Stomach smooth muscle (tissue), 2 donors: ENCODE measurements around the gene AKAP6.

Experiments
- H3K27ac ChIP-seq: one replicate; pipeline ENCODE4 v1.7.0; 2013; ENCODE audit warnings: mild to moderate bottlenecking, low read length, inconsistent platforms
- H3K27me3 ChIP-seq, 2 donors: one replicate each; pipeline ENCODE4 v1.7.0; 2013; ENCODE audit warnings: low read length in 2 of 2; ENCODE audit not compliant: insufficient read depth in 2 of 2, control insufficient read depth in 1 of 2
- H3K36me3 ChIP-seq, 2 donors: one replicate each; pipeline ENCODE4 v1.7.0; 2013; ENCODE audit warnings: low read length in 2 of 2; ENCODE audit not compliant: control insufficient read depth in 2 of 2, insufficient read depth in 2 of 2
- H3K4me1 ChIP-seq: one replicate; pipeline ENCODE4 v1.7.0; 2013; ENCODE audit warnings: low read length; ENCODE audit not compliant: control insufficient read depth, insufficient read depth
- H3K4me3 ChIP-seq, 2 donors: one replicate each; pipeline ENCODE4 v1.7.0; 2013; ENCODE audit warnings: low read length in 2 of 2
- H3K9ac ChIP-seq, 2 donors: one replicate each; pipeline ENCODE4 v1.7.0; 2013; ENCODE audit warnings: low read length in 2 of 2, mild to moderate bottlenecking in 1 of 2
- H3K9me3 ChIP-seq, 2 donors: one replicate each; pipeline ENCODE4 v1.7.0; 2013; ENCODE audit warnings: low read length in 2 of 2; ENCODE audit not compliant: control insufficient read depth in 2 of 2
- donor health status: healthy.
- donor health status: Pancreatic carcinoma.

The AKAP6 gene

GRCh38 chr14:32480337-32480736, 151.2 kb downstream of the AKAP6 start:
- H3K9ac ChIP-seq: no peak overlapping the region
- no peaks in the 10 kb centered on the region for H3K36me3 ChIP-seq
- H3K4me3 ChIP-seq: no peak overlapping the region
- H3K27ac ChIP-seq: no peak overlapping the region
- H3K9me3 ChIP-seq: no peaks in the 10 kb centered on the region
- H3K27me3 ChIP-seq: no peaks in the 10 kb centered on the region
- H3K4me1 ChIP-seq: no peaks in the 10 kb centered on the region

GRCh38 chr14:32481707-32482106, 152.6 kb downstream of the AKAP6 start:
- Histone ChIP-seq H3K9ac (no peak overlapping the region), H3K36me3 (no peaks in the 10 kb centered on the region), H3K4me1 (no peaks in the 10 kb centered on the region), H3K4me3 (peak overlapping the region in 1 of 2 donors; percentile 3), H3K27me3 (no peaks in the 10 kb centered on the region), H3K27ac (no peak overlapping the region), H3K9me3 (no peaks in the 10 kb centered on the region)

GRCh38 chr14:32491416-32492016, 162.4 kb downstream of the AKAP6 start:
- peaks cover 8% of the 10 kb centered on the region for H3K4me1 ChIP-seq
- H3K4me3 ChIP-seq: no peak overlapping the region
- H3K36me3 ChIP-seq: no peaks in the 10 kb centered on the region
- H3K9me3 ChIP-seq: no peaks in the 10 kb centered on the region
- H3K27ac ChIP-seq: no peak overlapping the region
- H3K9ac ChIP-seq: no peak overlapping the region
- H3K27me3 ChIP-seq: no peaks in the 10 kb centered on the region

- H3K36me3 ChIP-seq: no peaks in the 10 kb centered on the region
- no peak overlapping the region for H3K9ac ChIP-seq
- no peak overlapping the region for H3K27ac ChIP-seq
- H3K9me3 ChIP-seq: no peaks in the 10 kb centered on the region
- H3K4me3 ChIP-seq: no peak overlapping the region
- peaks cover 8% of the 10 kb centered on the region for H3K4me1 ChIP-seq
- H3K27me3 ChIP-seq: no peaks in the 10 kb centered on the region
Measured at GRCh38 chr14:32492457-32492856, 163.4 kb downstream of the AKAP6 start.

- Histone ChIP-seq H3K36me3 (no peaks in the 10 kb centered on the region), H3K9me3 (no peaks in the 10 kb centered on the region), H3K27ac (peak overlapping the region; percentile 56), H3K4me1 (peaks cover 8% of the 10 kb centered on the region), H3K9ac (peak overlapping the region; percentile 21 to 25), H3K27me3 (no peaks in the 10 kb centered on the region), H3K4me3 (peak overlapping the region; percentile 52 to 64)
Measured at GRCh38 chr14:32494609-32495434, 165.7 kb downstream of the AKAP6 start.

- Histone ChIP-seq H3K9ac (peak overlapping the region; percentile 21 to 25), H3K27me3 (no peaks in the 10 kb centered on the region), H3K4me1 (peaks cover 8% of the 10 kb centered on the region), H3K36me3 (no peaks in the 10 kb centered on the region), H3K9me3 (no peaks in the 10 kb centered on the region), H3K27ac (peak overlapping the region; percentile 56), H3K4me3 (peak overlapping the region; percentile 52 to 64)
Measured at GRCh38 chr14:32495435-32495734, 166.3 kb downstream of the AKAP6 start.

GRCh38 chr14:32497248-32497647, 168.2 kb downstream of the AKAP6 start:
- no peak overlapping the region for H3K27ac ChIP-seq
- H3K27me3 ChIP-seq: no peaks in the 10 kb centered on the region
- no peaks in the 10 kb centered on the region for H3K9me3 ChIP-seq
- no peaks in the 10 kb centered on the region for H3K36me3 ChIP-seq
- H3K4me1 ChIP-seq: peaks cover 3% of the 10 kb centered on the region
- H3K9ac ChIP-seq: peak overlapping the region in 1 of 2 donors; percentile 18
- H3K4me3 ChIP-seq: no peak overlapping the region

- peaks cover 12% of the 10 kb centered on the region for H3K4me1 ChIP-seq
- H3K9me3 ChIP-seq: no peaks in the 10 kb centered on the region
- no peak overlapping the region for H3K27ac ChIP-seq
- no peaks in the 10 kb centered on the region for H3K27me3 ChIP-seq
- H3K36me3 ChIP-seq: no peaks in the 10 kb centered on the region
- H3K4me3 ChIP-seq: no peak overlapping the region
- peak overlapping the region in 1 of 2 donors; percentile 43 for H3K9ac ChIP-seq
Measured at GRCh38 chr14:32507029-32507984, 178.2 kb downstream of the AKAP6 start.

- Histone ChIP-seq H3K27ac (no peak overlapping the region), H3K4me1 (peaks cover 12% of the 10 kb centered on the region), H3K36me3 (no peaks in the 10 kb centered on the region), H3K27me3 (no peaks in the 10 kb centered on the region), H3K9me3 (no peaks in the 10 kb centered on the region), H3K9ac (peak overlapping the region in 1 of 2 donors; percentile 43), H3K4me3 (no peak overlapping the region)
Measured at GRCh38 chr14:32508281-32508680, 179.2 kb downstream of the AKAP6 start.

- H3K9me3 ChIP-seq: no peaks in the 10 kb centered on the region
- H3K27me3 ChIP-seq: no peaks in the 10 kb centered on the region
- peaks cover 12% of the 10 kb centered on the region for H3K4me1 ChIP-seq
- no peaks in the 10 kb centered on the region for H3K36me3 ChIP-seq
- H3K9ac ChIP-seq: peak overlapping the region in 1 of 2 donors; percentile 13
- H3K27ac ChIP-seq: peak overlapping the region; percentile 76
- peak overlapping the region; percentile 1 to 44 for H3K4me3 ChIP-seq
Measured at GRCh38 chr14:32509632-32510187, 180.6 kb downstream of the AKAP6 start.
